Hematopoietic multipotent progenitor cell treated with erythropoietin and hydrocortisone succinate and interleukin-3 and kit ligand, for 15 days (in vitro differentiated cells): ENCODE data around the gene SVEP1.

Source experiments
- DNase-seq: peaks from one replicate; pipeline ENCODE4 v3.0.0-alpha.2; 2015; ENCODE audit warnings: low spot score

The SVEP1 gene

GRCh38 chr9:110521206-110521605 lies 58.3 kb downstream of the SVEP1 start:
- DNase-seq = no peak

DNA sequence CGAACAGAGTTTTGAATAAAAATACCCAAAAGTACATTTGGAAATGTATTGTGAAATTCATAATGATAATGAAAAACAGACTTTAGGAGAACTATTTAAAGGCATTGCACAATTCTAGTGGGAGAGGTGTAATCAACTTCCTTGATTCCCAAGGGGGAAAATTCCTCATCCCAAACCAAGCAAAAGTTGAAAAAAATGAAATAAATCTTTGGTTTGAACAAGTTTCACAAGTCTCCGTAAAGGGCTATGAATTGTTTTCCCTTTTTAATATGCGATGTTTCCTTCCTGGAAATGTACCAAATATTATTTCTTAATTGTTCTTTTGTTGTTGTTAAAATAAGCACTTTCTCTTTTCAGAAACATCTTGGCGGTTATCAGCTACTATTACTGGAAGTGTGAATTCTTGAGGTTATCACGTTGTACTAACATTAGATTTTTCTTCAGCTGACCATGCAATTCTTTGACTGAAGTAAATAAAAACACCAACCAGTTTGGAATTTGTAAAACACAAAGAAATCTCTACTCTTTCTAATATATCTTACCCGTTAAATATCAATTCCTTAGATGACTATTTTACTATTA lies 59.3 kb downstream of the SVEP1 start:
- no peak for DNase-seq

- DNase-seq = no peak
These were observed 62.1 kb downstream of the SVEP1 start for GRCh38 chr9:110517483-110517882.

- DNase-seq = no peak
These were observed 64.6 kb downstream of the SVEP1 start for GRCh38 chr9:110514897-110515296.

GRCh38 chr9:110512817-110513216 lies 66.7 kb downstream of the SVEP1 start:
- no peak for DNase-seq

- no peak for DNase-seq
These were observed 69.7 kb downstream of the SVEP1 start for GRCh38 chr9:110509792-110510191.

DNA sequence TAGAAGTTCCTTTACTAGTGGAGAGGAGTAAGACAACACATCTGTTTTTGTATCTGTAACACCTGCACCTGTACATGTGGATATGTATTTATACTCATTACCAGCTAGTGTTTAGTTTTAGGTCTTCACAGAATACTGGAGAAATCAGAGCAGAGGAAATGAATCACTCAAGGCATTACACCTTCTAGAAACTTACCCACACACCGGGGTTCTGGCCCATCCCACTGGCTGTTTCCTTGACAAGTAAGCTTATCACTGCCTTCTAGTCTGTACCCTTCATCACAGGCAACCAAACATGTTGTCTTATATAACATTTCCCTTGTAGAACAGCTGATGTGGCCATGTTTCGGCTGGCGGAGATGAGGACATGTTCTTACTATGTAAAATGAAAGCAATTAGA lies 76.7 kb downstream of the SVEP1 start:
- no peak for DNase-seq

GRCh38 chr9:110499608-110500007 lies 79.9 kb downstream of the SVEP1 start:
- DNase-seq = no peak

DNA sequence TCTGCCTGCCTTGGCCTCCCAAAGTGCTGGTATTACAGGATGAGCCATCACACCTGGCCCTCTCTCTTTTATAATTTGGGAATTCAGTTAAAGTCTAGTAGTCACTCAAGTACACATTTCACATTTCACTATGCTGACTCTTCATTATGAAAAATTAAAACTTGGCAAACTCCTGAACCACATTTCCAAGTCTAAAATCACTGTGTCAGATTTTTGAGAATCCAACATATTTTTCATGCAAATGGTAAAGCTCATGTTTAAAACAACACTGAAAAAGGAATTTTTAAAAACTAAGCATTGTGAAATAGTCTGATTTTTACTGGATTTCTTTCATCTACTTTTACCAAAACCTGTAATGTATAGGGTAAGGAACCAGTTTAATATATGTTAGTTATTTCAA lies 92.3 kb downstream of the SVEP1 start:
- no peak for DNase-seq

DNA sequence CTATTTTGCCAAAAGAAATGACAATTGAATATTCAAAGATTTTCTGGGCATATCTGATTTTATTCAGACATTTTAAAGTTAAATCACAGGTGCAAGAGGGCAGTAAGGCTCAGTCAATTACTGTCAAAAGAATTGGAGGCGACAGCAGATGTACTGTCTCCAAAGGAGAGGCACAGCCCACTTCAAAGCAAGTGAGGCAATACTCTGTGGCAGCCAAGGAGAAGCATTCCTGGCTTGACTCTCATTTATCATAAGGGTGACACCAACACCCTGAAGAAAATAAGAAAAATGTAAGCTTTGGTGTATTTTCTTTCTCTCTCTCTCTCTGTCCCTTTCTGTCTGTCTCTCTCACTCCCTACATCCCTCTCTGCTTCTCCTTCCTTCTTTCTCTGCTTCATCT lies 93.3 kb downstream of the SVEP1 start:
- no peak for DNase-seq

DNA sequence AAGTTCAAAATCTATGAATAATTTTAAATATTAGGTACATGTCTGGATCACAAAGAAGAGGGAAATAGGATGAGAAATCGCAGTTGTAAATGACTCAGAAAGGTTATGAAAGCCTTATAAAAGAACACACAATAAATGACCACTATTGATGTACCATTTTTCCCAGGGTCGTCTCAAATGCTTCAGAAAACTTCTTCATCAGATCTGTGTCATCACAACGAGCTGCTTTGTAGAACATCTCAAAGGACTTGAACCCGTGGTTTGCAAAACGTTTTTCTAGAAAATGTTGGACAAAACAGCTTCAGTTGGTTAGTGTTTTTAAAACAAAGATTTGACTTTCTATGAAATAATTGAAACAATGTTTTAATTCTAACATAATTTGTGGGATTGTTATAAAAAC lies 100.1 kb downstream of the SVEP1 start:
- DNase-seq = no peak

DNA sequence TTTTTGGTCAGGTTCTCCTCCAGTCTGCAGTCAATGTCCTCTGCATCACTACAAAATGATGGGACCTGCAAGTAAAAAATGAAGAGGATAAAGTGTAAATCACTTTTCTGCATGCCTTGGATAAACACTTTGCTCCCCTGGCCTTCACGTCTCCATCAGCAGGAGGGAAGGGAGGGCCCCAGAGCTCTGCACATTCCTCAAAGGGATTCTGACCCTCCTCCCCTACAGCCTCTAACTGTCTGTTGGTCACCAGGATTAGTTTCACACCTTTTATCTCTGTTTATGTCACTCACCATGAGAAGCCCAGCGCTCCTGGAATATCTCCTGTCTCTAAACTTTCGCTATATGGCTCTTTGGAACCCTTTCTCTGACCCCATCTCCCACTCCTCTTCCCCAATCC lies 103.3 kb downstream of the SVEP1 start:
- no peak for DNase-seq

GRCh38 chr9:110472111-110472510 lies 107.4 kb downstream of the SVEP1 start:
- DNase-seq = no peak

DNA sequence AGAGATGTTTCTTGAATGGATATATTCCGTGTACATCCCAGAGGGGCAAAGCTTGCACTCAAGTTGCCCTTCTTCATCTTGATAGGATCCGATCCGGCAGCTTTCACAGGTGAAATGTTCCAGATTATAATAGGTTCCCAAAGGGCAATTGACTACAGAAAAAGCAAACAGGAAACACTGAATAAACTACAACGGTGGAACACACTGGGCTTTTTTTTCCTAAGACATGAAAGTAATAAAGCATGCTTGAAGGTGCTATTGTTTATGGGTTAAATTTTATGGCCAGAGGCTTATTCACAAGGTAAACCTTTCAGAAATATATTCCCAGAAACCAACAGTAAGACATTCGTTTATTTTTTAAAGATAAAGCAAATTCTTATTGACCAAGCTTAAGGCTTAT lies 110.6 kb downstream of the SVEP1 start:
- DNase-seq = no peak

DNA sequence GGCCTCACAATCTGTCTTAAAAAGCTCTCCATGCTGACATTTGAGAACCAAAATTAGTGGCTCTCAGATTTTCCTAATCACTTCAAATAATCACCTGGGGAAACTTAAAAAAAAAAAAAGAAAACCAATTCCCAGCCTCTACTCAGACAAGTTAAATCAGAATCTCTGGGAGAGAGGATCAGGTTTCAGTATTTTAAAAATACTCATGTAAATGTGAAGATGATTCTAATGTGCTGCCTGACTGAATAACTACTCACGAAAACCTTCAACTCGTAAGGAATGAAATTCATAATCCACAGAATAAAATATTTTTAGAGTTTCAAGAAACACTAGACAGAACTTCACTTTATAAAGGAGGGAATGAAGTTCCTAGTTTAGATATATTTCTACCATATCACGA lies 114.4 kb downstream of the SVEP1 start:
- DNase-seq = no peak

DNA sequence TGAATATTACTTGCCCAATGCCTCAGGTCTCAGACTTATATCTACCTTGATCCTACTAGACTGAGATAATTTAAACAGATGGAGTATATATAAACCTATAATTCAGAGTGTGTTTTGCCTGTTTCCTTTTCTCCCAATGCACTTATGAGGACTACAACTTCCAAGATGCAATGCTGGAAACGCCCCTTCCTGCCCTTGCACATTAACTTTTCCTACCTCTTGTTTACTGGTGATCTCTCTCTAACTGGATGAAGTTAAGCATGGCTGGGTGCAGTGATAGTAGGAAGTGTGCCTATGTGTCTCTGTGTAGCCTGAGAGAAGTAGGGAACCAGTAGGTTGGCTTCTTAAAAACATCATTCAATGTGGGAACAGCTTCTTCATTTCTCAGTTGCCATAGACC lies 115.2 kb downstream of the SVEP1 start:
- DNase-seq = no peak

DNA sequence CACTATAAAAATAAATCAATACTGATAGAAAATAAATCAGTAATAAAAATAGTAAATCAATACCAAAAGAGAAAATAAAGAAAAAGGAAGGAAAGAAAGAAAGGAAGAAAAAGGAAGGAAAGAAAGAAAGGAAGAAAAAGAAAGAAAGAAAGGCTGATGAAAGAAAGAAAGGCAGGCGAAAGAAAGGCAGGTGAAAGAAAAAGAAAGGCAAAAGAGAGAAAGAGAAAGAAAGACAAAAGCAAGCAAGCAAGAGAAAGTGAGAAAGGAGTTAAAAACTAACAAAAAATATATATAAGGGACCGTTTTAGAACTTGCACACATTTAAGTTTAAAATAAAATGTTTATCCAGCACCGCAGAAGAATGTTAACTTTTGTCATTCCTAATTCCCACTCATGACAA lies 116.0 kb downstream of the SVEP1 start:
- no peak for DNase-seq

- no peak for DNase-seq
These were observed 122.3 kb downstream of the SVEP1 start for GRCh38 chr9:110457245-110457644.

- no peak for DNase-seq
These were observed 122.9 kb downstream of the SVEP1 start for GRCh38 chr9:110456681-110457080.

GRCh38 chr9:110455860-110456259 lies 123.7 kb downstream of the SVEP1 start:
- DNase-seq = no peak

DNA sequence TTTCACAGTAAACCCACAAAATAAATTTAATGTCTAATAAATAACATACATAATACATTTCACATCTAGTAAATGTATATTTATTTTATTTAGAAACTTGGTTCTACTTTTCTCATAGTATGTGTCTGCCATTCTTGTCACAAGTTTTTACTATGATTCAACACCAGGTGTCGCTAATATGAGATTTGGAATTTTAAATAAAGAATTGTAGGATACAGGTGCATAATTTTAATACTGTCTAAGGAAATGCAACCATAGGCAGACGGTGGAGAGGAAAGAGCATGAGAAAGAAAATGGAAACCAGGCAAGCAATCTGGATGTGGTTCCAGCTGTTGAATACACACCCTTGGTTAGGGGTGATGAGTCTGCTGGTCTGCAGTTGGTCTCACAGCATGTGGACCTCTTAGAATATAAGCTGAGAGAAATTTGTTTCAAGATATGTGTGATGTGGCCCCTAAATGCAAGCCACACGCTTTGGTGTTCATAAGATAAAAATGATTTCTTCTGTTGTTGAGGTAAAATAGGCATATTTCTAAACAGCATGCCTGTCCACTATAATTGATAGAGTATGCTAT lies 127.2 kb downstream of the SVEP1 start:
- DNase-seq = no peak

- DNase-seq = no peak
These were observed 127.8 kb downstream of the SVEP1 start for GRCh38 chr9:110451726-110452125.

DNA sequence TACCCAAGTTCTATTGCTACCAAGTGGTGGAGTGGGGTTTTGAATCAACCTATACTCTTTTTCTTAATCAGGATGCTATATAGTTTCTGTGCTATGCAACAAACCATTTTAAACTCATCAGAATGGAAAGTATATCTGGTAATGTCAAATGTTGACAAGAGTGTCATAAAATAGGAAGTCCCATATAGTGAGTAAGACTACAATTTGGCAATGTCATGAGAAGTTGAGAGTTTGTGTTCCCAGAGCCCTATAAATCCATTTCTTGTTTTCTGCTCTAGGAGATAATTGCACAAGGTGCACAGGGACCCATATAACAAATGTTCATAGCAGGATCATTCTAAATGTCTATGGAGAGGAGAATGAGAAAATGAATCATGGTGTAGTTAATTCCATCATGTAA lies 132.1 kb downstream of the SVEP1 start:
- DNase-seq = no peak

DNA sequence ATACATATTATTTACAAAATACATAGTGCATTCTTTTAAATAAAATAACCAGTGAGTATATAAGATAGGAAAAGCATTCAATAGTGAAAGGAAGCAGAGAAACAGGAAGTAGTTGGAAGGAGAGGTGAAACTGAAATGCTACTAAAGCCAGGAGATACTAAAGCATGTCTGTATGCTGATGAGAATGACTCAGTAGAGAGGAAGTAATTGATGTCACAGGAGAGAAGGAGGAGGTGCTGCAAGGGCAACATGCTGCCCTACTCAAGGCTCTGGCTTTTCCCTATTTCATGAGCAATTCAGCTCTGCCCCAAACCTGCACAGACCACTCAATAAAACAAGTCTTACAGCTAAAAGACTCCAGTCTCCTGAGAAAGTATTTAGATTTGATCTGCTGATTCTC lies 133.4 kb downstream of the SVEP1 start:
- DNase-seq = no peak

DNA sequence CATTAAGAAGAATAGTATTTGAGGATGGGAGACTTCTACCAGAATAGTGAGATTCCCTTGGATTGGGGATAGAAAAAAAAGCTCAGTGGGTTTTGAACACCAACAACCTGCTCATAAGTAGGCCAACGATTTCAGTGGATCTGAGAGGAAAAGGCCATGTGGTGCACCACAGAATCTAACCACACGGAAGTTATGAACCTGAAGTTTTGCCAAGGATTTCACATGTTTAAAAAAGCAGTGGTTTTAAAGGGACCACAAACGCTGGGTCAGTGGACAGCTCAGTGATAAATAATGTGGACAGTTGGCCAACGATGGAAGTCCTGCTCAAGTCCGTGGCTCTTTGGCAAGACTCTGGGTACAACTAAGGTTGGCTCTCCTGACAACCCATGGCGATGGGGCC lies 134.6 kb downstream of the SVEP1 start:
- DNase-seq = no peak
